Retina (tissue), 1 donor: Measurements from ENCODE around the gene CEP131.
A peak's percentile ranks its signal among the peaks of the same experiment; 100 is the strongest.

Source experiments
- DNase-seq: peaks from one replicate; pipeline ENCODE4 v3.0.0-alpha.2; 2016

Gene CEP131

DNA sequence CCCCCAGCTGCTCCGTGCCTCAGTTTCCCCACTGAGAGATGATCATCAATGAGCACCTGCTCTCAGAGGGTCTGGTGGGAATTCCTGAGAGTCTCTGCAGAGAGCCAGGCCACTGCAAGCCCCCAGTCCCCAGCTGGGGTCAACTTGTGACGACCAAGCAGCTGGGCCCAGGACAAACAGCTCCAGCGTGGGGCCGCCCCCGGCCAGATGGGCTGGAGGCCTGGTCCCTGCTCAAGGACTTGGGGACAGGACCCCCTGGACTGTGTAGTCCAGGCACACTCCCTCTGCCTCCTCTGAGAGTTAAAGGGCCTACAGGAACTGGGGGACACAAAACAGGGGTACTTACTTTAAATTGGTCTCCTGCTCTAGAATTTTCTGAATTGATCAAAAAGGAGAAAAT is 40.2 kb downstream of the CEP131 start:
- no peak for DNase-seq

DNA sequence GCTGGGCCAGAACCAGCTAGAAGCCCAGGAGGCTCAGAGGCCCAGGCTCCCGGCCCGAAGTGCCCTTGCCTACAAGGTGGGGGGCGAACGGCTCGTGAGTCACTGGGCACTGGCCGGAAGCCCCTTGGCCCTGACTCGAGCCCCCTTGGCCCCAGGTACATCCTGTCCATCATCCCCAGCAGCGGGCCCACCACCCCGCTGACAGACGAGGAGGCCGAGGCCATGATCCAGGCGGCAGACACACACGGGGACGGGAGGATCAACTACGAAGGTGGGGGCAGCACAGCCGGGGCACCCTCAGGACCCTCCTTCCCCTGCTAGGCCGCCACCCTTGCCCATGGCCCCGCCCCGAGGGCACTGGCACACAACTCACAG is 41.0 kb downstream of the CEP131 start:
- no peak for DNase-seq

DNA sequence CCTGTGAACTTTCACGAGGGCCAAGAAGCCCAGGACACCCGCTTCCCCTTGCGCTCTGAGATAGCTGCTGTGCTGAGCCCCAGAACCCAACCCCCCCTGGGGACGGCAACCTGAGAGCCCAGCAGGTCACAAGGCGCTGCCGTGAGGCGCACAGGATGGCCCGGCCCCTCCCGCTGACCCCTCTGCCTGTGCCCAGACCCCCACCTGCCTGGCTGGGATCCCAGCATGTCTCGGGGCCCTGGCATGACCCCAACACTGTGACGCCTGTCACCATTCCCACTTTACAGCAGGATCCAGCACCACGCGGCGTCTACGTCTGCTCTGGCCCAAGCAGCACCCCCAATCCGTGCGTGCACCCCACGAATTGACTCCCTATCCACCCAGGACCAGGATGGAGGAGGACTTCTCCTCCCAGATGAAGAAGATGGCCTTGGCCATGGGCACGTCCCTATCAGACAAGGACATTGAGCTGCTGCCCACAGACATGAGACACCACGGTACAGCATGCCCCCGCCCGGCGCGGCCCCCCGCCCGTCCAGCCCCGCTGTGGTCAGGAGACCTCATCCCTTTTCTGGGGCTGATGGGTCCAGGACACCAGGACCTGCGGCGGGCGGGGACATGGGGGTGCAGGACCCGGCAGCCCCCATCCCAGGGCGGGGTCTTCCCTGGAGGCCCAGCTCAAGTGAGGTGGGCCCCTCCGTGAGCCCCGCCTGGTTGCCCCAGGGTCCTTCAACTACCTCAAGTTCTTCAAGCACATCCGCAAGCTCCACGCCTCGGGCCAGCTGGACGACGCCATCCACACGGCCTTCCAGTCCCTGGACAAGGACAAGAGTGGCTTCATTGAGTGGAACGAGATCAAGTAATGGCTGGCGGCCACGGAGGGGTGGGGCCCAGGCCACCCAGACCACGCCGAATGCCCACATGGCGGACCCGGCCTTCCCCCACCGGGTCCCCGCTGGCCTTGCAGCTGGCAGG is 41.6 kb downstream of the CEP131 start:
- no peak for DNase-seq

DNA sequence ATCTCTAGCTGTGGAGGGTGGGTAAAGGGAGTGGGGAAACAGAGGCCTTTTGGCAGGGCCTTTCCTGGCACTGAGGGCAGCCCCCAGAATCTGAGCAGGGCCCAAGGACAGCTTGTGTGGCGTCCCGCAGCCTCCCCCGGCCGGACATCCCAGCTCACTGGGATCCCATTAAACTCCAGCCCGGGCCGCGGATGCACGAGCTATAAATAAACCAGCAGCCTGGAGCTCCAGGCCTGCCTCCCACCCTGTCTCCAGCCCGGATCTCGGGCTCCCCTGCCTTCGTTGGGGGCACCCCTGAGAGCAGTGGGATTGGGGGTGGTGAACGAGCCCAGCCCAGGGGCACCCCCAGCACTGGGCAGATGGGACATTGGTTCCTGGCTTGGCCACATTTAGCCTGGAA is 42.9 kb downstream of the CEP131 start:
- DNase-seq = no peak

DNA sequence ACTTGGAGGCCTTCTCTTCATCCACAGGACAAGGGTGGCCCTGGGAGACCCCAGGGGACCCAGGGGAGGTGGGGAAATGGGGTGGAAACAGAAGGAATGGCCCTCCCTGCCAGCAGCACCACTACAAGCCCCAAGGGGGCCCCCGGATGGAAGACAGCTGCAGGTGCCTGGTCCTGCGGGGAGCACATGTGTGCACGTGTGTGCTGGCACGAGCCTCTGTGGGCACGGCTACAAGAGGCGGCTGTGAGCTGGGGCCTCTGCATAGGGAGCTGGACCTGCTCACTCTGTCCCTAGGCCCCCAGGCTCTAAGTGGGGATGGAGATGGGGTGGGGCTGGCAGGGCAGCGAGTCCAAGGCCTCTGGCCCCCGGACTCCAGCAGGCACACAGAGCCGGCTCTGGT is 43.5 kb downstream of the CEP131 start:
- DNase-seq = no peak

DNA sequence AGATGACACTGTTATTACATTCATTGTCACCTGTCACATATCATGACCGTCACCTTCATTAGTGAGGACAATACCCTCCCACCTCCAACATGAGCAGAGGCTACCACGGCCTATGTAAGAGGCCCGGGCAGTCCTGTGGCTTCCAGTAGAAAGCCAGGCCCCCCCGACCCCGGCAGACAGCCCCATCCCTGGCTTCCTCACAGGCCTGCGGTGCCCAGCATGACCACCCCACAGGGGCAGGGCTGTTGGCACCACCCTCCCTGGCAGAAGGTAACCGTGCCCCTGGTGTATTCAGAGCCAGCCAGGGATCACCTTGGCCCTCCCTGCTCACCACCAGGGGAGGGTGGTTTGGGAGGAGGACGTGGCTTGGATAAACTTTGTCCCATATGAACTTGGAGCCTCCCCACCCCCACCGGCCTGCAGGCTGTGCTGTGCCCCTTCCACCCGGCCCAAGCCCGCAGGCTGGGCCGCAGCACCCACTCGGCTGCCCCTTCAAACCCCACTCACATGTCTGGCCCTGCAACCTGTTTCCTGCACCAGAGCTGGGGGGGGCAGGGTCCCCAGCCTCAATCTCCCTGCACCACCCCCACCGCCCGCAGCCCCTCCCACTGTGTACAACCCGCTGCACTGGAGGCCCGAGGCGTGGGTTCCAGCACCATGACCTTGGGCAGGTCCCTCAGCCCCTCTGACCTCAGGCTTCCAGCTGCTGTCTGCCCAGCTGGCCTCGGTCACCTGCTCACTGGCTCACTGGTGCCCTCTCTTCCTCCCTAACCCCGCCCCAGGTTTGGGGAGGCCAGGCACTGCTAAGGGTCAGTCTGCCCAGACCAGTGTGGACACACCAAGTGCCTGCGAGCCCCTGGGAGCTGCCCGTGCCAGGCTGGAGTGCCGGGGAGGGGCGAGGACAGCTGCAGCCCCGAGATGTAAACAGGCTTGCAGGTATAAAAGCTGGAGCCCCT is 44.4 kb downstream of the CEP131 start:
- DNase-seq = no peak

DNA sequence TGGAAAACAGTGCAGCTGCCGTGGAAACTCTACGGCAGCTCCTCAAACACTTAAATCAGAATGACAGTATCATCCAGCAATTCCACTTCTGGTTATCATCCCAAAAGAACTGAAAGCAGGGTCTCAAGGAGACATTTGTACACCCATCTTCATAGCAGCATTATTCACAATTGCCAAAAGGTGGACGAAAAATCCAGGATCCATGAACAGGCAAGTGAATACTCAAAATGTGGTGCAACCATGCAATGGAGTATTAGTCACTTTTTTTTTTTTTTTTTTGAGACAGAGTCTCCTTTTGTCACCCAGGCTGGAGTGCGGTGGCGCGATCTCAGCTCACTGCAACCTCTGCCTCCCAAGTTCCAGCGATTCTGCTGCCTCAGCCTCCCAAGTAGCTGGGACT is 46.1 kb downstream of the CEP131 start:
- no peak for DNase-seq

DNA sequence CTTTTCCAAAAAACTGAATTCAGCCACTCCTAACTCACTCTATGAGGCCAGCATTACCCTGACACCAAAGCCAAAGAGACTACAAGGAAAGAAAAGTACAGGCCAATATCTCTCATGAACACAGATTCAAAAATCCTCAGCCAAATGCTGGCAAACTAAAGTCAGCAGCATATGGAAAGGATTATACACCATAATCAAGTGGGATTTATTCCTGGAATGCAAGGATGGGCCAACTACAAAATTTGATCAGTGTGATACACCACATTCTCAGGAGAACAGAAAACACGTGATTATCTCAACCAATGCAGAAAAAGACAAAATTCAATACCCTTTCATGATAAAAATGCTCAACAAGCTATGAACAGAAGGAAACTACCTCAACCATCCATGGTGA is 49.0 kb downstream of the CEP131 start:
- no peak for DNase-seq

DNA sequence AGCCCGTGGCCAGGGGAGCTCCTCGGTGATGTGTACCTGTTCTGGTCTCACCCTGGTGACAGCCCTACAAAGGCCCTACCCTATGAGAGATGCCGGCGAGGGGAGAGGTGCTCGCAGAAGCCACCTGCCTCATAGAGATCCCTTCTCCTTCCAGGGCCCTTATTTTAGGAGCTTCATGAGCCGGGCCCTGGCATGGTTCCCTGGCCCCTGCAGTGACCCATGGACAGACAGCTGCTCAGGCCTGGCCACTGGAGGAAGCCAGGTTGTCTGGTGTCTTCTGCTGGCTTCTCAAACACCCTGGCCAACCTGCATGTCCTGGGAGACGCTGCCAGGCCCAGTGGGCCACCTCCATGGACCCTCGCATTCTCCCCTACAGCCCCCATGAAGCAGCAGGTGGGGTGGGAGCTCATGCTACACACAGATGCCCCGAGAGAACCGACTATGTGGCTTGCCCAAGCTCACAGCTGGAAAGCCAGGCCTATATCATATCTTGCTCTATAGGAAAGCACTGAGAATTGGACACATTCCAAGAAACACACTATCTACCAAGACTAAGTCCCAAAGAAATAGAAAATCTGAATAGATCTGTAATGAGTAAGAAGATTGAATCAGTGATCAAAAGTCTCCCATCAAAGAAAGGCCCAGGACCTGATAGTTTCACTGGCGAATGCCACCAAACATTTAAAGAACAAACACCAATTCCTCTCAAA is 49.6 kb downstream of the CEP131 start:
- no peak for DNase-seq

DNA sequence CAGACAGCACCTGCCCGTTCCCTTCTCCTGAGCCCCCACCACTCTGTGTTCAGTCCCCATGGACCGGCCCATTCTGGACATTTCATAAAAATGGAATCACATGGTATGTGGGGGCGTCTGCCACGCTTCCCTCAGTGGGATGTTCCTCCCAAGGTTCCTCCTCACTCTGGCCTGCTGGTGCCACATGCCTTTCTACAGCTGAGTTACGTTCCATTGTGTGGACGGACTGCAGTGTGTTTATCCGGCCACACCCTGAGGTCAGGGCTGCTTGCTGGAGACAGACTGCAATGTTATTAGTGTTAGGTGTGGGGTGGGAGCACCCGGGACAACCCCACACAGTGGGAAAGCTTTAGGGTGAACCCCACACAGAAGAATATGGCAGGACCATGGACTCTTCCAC is 50.8 kb downstream of the CEP131 start:
- DNase-seq = no peak

DNA sequence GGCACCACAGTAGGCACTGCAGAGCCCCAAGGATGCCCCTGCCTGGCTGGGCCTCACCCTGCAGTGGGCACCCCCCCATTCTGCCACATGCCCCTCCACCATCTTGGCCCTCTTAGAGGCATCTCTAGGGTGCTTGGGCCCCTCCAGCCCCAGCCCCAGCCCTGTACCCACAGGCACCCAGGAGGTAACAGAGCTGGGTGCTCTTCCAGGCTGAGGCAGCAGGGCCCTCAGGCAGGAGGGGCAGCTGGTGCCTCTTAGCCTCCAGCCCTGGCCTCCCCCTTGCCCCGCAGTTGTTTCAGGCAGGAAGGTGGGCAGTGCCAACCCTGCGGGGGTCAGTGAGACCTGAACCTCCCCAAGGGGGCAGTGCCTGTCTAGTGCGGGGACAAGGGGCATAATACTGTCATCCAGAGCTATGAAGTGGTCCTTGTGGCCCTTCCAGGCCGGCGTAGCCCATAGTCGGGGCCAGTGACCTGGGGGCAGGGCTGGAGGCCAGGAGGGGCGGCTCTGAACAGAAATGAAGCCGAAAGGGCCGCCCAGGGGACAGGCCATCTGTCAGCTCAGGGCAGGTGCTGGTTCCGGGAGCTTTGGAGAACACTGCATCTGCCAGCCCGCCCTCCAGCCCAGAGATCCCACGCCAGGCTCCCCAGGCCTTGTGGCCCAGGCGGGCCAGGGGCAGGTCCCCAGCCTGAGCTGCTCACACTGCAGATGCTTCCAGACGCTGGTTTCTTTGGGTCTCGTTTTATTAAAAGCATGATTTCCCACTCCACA is 51.9 kb downstream of the CEP131 start:
- DNase-seq = no peak

DNA sequence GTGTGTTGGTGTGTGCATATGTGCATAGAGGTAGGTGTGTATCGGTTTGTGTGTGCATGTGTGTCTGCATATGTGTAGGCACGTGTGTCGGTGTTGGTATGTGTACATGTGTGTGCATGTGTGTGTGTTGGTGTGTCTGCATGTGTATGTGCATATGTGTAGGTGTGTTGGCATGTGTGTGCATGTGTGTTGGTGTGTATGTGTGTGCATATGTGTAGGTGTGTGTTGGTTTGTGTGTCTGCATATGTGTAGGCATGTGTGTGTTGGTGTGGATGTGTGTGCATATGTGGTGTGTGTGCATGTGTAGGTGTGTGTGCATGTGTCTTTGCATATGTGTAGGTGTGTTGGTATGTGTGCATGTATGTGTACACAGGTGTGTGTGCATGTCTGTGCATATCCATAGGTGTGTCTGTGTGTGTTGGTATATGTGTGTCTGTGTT is 52.9 kb downstream of the CEP131 start:
- DNase-seq = no peak

DNA sequence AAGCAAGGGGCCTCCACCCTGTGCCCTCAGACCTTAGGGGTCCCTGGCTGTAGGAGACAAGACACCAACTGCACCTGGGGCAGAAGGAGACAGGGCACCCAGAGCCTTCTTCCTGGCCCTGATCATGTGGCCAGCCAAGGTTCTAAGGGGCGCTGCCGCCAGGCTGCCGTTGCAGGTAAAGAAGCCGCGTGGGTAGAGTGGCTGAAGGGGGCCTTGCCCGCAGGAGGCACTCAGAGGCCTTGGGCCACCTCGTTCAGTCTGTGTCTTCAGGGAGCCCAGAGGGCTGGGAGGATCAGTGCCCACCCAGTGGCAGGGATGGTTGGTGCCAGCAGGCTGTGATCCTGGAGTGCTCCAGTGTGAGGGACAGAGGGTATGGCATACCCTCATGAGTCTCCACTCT is 55.1 kb downstream of the CEP131 start:
- no peak for DNase-seq

DNA sequence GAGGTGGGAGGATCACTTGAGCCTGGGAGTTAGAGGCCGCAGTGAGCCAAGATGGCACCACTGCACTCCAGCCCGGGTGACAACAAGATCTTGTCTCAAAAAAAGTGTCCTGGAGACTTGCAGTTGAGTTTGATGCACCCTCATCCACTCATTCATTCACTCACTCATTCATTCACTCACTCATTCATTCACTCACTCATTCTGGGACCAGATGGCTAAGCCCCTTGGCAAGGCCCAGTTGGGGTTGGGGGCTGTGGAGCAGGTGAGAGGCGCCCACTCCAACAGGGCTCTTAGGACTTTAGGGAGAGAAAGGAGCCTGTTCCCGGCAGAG is 55.6 kb downstream of the CEP131 start:
- DNase-seq = no peak

DNA sequence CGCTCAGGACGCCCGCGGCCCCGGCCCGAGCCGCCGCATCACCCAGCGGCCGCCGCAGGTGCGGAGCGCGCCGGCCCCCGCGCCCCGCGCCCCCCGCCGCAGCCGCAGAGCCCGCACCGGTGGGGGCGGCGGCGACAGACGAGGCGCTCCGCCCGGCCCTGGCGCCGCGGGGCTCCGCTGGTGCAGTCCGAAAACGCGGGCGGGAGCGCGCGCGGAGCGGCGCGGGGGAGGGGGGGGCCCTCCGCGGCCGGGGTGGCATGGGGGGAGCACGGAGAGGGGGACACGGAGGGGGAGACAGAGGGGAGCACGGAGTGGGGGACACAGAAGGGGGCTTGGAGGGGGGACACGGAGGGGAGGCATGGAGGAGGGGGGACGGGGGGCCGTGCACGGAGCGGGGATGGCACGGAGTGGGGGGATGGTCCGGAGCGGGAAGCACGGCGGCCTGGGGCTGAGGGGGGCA is 56.7 kb downstream of the CEP131 start, which contains the start of gene AATK:
AATK (minus strand) TSS at position 189 of the 460 bp plus-strand sequence. CDS start 229 bp downstream, outside the sequence.
- DNase-seq = no peak

DNA sequence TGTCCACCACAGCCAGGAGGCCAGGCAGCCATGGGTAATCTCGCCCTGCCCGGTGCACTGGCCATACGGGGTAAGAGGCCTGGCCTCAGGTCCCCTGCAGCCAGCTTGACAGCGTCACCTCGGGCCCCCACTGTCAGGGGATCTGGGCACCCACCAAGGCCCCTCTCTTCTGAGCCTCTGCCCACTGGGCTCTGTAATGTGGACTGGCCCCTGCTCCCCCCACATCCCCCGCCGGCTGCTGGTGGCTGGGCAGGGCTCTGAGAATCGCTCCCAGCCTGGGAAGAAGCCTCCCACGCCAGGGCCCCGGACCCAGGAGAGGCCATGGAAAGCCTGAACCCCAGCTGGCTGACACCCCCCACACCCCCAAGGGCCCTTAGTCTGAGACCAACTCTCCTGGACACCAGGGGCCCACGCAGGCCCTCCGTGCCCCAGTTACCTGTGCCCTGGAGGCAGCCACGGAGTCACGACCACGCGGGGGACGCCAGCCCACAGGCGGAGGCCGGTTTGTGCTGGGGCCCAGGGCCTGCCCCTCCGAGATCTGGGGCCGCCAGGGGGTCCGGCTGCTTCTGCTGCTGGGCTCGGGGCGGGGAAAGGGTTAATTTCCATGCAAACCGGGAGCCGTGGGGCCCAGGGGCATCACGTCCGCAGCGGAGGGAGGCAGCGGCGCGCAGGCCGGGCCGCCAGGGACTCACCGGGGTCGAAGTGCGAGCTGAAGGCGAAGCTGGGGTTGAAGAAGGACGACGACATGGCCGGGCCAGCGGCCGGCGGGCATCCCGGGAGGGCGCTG is 57.3 kb downstream of the CEP131 start, which contains the start of gene PVALEF:
PVALEF (plus strand) TSS at position 262 of the 787 bp plus-strand sequence. CDS start 15,720 bp downstream, outside the sequence.
- peak; percentile 82 for DNase-seq

DNA sequence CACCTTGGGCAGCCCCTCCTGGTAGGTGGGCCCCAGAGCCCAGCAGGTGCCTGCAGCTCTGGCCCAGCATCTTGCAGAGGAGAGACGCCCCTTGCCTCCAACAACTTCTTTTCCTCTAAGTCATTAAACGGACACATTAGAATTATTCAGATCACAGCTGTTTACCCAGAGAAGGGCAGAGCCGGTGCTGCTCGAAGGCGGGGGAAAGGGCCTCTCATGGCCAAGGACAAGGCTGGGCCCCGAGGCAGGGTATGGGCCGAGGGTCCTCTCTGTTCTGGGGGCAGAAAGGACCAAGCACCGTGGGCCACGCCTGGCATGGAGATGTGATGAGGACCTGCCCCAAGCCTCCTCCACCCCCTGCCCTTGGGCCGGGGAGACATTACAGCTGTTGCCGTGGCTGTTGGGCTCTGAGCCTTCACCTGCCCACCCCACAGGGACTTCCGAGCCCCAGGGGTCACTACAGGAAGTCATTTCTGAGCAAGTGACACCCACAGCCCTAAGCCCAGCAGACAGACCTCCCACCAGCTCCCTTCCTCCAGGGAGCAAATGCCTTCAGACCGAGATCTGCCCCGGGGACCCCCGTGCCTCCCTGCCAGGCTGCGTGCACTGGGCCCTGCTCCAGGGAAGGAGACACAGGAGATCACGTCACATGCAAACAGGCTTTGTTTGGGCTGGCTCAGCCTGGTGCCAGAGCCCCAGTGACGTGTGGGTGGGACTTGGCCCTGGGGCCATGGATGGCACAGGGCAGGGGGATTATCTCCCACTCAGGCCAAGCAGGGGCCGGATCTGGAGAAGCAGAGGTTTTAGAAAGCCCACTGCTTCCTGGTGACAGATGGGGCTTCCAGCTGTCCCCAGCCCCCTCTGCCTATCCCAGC is 58.2 kb downstream of the CEP131 start:
- peak; percentile 80 for DNase-seq

DNA sequence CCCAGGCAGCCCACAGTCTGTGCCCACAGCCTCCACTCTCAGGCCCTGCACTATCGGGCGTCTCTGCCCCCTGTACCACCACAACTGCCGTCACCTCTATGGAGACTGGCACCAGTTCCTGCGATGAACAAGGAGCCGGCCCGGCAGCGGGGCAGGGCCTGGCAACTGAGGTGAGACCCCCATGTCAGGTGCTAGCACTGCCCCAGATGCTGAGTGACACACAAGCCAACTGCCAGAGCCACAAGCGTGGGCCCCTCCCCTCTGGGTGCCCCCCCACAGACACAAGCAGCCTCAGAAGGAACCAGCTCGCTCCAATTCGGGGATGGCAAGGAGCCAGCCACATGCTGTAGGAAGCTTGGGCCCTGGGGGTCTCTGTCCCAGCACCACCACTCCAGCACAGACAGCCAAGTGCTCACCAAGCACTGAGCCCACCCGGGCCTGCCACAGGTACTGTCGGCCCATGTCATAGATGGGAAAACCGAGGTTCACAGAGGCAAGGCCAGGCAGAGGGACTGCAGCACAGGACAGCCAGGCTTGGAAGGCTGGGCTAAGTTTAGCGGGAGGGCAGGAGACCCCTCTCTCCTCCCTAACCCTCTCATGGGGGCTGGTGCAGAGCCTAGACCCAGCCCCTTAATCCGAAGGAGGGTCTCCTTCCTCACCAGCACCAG is 58.9 kb downstream of the CEP131 start:
- DNase-seq = no peak

DNA sequence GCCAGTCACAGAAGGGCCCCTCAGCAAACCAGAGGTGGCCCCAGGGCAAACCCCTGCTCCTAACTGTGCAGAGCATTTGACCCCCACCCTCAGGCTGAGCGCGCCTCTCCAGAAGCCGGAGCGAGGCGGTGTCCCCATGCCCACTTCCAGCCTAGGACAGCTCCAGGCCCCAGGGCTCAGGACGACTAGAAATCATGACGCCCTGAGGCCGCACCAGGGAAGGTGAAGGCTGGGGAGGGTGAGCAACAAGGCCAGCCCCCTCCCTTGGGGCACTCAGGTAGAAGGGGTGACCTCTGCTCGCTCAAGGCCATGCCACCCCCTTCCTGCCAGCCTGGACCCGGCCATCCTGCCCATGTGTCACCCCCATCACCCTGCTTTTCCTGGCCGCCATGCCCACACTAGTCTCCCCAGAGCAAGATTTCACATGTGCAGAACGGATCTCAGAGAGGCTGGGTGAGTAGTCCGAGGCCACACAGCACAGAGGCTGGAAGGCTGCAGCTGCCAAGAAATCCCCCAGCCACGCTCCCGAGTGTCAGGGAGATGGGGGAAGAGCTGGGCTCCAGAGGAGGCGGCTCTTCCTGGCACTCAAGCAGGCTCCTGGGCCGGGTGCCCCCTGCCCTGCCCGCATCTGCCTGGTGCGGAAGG is 59.6 kb downstream of the CEP131 start:
- no peak for DNase-seq
